Measurements from ENCODE around the gene SLC22A6.

Gene SLC22A6, protein sequence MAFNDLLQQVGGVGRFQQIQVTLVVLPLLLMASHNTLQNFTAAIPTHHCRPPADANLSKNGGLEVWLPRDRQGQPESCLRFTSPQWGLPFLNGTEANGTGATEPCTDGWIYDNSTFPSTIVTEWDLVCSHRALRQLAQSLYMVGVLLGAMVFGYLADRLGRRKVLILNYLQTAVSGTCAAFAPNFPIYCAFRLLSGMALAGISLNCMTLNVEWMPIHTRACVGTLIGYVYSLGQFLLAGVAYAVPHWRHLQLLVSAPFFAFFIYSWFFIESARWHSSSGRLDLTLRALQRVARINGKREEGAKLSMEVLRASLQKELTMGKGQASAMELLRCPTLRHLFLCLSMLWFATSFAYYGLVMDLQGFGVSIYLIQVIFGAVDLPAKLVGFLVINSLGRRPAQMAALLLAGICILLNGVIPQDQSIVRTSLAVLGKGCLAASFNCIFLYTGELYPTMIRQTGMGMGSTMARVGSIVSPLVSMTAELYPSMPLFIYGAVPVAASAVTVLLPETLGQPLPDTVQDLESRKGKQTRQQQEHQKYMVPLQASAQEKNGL

DNA sequence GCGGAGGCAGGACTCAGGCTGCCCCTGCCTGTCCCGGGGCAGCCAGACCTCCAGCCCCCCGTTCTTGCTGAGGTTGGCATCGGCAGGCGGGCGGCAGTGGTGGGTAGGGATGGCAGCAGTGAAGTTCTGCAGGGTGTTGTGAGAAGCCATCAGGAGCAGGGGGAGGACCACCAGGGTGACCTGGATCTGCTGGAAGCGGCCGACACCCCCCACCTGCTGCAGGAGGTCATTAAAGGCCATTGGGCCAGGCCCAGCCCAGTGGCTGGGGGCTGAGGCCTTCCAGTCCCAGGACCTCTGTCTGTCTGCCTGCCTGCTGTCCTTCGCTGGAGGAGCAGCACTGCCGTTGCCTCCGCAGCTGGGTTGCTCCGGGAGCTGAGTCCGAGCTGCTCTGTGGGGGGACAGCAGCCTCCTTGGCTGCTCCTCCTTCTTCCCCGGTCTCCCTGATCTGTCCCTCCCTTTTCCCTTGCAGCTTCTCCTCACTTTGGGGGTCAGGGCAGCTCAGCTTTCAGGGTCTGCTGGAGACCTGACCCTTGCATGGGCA, at the start of gene SLC22A6:
TSS of gene SLC22A6 (minus strand) at position 517 of the 541 bp plus-strand sequence. CDS start at position 240, 277 bp downstream.
- DNase-seq (ENCODE audit: low read depth): no peak

DNA sequence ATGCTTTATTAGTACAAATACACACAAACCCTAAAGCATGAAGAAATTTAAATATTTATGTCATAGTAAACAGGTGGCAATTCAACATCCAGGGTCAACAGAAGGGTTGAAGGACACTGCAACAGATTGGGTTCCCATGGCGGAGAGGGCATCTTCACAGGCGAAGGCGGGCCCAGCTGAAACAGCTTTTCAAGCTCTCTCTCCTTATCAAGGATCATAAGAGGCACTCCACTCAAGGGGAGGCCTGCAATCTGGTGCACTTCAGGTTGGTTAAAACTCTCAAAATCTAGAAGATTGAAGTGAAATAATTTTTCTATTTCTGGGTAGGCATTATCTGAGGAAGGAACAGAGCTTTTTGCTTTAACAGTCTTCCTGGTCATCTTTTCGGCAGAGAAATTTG, 47.7 kb upstream of the SLC22A6 start:
- DNase-seq (ENCODE audit: low read depth): no peak

DNA sequence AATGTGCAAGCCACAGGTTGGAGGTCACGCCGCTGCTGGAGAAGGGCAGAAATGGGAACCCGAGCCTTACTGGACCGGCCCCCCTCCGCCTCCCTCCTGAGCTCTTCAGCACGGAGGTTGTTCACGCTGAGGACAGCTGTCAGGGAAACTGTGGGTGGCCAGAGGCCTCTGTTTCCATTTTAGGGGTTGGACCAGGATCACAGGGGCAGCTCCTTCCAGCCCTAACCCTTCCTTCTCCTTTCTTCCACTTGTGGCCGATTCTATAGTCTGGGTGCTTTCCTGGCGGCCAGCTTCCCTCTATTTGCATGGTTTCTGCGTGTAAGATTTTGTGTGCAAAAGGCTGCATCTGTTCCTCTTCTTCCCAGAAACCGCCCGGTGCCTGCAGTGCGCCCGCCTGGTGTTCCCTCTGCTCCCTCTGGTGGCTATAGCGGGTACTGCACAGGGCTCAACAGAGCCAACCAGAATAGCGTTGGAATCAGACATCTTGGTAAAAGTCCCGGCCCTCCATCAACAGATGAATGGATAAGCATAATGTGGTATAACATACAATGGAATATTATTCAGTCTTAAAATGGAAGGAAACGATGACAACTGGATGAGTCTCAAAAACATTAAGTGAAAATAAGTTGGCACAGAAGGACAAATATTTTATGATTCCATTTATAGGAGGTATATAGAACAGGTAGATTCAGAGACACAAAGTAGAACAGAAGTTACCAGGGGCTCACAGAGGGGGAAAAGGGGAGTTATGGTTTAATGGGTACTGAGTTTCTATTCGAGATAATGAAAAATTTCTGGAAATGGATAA, 39.3 kb upstream of the SLC22A6 start:
- peak; percentile 80 for DNase-seq (ENCODE audit: low read depth)

DNA sequence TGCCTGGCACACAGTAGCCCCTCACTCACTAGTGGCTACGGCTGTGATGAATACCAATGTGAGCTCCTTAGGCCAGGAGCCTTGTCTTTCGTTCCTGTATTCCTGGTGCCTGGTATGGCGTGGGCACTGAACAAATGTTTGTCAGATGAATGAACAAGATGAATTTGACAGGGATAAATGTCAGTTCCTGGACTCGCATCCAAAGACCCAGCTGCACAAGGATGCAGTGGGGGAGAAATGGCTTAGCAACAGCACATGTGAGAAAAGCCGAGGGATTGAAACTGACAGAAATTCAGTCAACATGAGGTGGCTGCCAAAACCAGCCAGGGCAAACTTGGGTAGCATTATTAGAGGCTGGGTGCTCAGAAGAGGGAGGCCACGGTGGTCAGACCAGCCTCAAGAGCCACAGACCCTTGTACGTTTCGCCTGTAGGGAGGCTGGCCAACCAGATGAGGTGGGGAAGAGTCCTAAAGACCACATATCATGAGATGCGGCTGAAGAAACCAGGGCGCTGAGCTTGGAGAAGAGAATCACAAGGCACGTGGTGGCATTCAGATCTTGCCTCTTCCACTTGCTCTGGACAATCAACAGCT, 38.6 kb upstream of the SLC22A6 start:
- no peak for DNase-seq (ENCODE audit: low read depth)

DNA sequence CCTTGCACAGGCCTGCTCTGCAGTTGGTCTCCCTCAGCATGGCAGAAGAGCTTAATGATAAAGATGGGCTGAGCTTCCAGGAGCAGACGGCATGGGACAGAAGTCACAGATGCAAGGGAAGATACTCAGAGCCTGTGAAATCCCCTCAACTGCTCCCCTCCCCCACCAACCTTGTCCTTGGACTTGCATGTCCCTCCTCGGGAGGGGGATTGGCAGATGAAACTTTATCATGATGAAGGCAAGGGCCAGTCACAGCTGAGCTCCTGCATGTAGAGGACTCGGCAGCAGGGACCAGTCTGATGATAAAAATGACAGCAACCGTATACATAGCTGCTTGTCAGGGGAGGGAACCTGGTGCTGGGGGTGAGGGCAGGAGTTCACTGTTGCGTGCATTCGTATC, 37.7 kb upstream of the SLC22A6 start:
- no peak for DNase-seq (ENCODE audit: low read depth)

DNA sequence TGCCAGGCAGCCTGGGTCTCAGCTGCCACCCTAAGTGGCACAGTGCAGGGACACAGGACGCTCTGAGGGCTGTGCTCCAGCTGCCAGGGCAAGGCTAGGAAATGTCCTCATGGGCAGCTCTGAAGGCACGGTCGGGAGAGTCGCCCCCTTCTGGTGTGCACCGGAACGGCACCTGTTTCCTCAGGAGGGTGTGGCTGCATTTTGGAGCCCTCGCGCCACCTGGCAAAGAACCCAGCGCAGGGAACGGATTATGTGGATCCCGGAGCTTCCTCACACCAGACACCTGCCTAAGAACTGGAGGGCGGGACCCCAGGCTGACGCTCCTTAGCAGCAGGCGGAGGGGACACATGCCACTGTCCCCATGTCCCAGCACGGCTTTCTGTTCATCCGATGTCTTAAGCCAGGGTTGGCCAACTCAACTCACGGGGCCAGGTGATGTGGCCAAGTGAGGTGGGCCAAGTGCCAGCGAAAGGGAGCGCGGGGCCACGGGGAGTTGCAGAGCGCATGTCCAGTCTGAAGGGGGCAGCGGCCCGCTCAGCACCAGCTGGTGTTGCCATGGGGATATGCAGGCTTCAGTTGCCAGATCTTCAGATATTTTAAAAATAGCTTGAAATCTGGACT, 36.0 kb upstream of the SLC22A6 start:
- DNase-seq (ENCODE audit: low read depth): no peak

DNA sequence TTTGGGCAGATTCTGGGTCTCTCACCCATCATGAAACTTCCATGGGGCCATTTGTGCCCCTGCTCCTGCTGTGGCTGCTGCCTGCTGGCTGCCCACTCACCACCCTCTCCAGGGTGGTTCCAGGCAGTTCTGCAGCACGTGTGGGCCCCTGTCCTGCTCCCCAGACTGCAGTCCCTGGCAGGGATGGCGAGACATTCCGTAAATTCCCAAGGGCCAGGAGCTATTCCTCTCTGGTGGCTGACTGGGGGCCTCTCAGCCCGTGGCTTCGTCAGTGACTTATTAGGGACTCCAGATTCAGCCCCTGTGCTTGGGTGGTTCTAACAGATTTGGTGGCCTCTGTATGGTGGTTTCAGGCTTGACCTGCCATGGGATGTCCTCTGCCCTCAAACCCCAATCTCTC, 34.7 kb upstream of the SLC22A6 start:
- DNase-seq (ENCODE audit: low read depth): no peak

DNA sequence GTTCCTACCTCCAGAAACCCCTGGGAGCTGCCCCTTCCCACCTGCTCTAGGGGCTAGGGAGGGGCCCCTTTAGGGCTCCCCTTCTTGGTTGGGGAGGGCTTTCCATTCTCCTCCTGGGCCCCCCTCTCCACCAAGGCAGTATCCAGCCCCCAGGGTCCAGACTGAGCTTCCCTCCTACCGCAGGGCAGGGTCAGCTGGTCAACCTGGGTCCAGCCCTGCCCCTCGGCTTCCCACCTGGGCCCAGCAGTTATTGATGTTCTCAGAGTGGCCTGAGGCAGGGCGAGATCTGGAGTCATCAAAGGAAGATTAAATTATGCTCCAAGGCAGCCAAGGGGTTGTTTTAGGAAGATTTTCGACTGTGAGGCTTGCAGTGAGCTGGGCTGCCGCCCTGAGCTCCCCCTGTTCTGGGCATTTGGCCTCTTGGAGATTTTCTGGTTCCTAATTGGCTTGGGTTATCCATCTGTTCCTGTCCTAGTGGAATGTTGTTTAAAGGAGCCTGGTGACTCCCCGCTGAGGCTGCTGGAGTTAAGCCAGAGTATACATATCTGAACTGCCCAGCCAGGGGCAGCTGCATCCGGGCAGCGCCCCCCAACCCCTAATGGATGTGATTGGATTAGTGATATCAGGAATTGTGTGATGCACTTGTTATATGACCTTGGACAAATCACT, 32.7 kb upstream of the SLC22A6 start:
- no peak for DNase-seq (ENCODE audit: low read depth)

DNA sequence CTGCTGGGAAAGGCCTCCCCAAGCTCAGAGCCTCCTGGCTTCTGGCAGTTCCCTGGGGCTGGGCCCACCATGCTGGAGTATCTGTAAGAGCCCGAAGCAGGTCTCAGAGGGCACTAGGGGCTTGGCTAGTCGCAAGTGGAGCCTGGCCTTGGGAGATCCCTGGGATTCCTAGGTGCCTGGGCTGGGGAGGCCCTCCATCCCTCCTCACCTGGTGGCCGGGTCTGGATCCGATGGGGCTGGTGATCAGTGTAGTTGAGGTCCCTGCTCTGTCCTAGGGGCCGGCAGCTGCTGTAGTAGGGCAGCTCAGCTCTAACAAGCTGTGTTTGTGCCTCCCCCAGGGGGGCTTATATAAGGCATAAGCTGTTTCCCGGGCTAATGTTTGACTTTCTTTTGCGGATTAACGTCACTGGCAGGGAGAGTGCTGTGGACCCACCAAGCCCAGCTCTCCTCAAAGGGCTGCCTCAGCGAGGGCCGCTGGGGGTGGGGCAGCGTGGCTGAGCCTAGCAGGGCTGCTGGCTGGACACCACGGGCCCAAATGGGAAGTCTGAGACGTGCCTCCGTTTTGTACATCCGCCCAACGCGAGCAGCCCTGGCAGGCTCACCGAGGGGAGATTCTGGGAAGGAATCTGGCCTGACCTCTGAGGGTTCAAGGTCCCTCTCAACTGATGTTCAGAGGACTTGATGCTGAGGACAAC, 30.9 kb upstream of the SLC22A6 start, which contains the start of gene SLC22A8:
TSS of gene SLC22A8 (minus strand) at position 321 of the 695 bp plus-strand sequence. CDS start 883 bp downstream, outside the sequence.
- no peak for DNase-seq (ENCODE audit: low read depth)

DNA sequence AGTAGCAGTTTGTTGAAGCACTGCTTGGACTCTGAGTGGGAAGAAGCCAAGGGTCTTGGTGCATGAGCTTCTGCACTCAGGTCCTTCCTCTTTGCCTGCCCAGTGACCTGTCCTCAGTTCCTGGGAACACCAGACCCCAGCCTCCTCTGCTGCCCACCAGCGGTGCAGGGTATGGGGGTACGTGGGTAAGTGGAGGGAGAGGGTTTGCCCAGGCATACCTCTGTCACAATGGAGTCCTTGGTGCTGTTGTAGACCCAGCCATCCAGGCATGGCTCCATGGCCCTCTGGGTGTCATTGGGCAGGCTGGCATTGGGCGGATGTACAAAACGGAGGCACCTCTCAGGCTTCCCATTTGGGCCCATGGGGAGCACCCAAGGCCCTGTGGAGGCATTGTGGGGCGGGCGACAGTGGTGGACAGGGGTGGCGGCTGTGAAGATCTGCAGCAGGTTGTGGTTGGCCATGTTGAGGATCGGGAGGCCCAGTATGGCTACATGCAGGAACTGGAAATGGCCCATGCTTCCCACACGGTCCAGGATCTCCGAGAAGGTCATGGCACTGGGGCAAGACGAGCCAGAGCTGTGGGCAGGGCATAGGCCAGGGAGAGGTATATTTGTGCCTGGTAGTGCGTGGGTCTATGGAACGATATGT, 29.8 kb upstream of the SLC22A6 start:
- DNase-seq (ENCODE audit: low read depth): no peak

DNA sequence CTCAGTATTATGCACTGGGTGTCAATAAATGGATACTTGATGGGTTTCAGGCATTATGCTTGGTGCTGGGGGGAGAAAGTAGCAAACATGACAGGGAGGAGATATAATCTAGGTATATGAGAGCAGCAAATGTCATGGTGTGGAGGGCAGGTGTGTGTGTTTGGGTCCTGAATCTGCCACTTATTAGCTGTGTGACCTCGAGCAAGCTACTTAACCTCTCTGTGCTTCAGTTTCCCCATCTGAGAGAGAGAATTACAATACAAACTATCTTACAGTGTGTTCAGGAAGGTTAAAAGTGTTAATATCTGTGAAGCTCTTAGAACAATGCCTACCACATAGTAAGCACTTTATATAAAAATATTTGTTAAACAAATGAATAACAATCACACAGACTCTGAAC, 28.1 kb upstream of the SLC22A6 start:
- no peak for DNase-seq (ENCODE audit: low read depth)

DNA sequence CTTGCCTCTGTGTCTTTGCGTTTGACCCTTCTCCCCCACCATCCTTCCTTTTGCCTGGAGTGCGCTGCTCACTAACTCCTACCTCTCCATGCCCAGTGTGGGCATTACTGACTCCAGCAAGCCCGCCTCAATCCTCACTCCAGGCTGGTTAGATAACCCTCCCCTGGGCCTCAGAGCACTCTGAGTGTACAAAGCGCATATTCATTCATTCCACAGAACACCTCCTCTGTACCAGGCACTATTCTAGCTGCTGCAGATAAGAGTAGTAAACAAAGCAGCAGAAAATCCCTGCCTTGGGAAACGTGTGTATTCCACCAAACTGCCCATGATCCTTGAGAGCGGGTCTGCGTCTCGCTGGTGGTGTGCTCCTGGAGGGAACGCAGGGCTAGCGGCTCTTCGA, 27.7 kb upstream of the SLC22A6 start:
- no peak for DNase-seq (ENCODE audit: low read depth)

DNA sequence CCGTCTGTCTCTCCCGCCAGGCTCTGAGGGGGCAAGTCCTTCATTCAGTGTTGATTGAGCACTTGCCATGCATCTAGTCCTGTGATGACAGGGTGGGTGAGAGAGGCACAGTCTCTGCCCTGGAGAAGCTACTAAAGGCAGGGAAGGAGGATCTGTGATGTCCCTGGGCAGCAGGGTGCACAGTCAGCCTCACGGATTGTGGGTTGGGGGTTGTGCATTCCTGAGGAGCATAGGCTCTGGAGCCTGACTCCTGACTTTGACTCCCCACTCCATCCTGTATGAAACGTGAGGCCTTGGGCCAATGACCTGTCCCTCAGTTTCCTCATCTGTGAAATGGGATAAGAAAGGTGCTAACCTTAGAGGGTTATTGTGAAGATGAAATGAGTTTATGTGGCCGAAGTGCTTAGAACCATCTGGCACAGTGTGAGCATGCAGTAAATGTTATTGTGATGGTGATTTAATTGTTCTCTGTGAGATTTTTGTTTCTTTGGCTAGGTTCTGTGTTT, 26.2 kb upstream of the SLC22A6 start:
- DNase-seq (ENCODE audit: low read depth): no peak

DNA sequence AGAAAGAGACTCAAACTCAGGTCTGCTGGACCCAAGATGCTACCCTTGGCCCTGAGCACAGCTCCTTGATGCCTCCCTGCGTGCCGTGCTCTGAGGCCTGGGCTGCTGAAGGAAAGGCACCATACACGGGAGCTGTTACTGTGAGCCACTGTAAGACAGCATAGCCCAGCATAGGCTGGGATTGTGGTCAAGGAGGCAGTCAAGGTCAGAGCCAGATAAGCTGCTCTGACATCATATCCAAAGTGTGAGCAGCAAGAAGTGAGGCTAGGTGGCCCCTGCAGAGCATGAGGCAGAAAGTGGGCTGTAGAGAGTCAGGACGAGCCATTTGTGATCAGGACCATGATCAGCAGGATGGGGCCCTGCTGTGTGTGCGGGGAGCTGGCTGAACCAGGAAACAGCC, 23.2 kb upstream of the SLC22A6 start:
- DNase-seq (ENCODE audit: low read depth): no peak

DNA sequence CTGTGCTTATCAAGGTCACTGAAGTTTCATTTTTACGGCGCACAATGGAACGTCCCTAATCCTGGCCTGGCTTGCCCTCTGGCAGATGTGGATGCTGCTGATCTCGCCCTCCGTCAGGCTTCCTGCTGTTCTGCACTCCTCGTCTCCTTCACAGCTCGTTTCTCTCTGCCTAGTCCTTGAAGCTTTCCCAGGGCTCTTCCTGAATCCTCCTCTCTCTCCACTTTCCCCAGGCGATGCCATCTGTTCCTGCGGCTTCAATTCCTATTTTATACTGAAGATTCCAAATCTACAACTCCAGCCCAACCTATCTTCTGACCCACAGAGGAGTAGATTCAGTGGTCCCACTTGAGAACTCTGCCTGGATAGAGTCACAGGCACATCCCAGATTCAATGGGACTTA, 16.7 kb upstream of the SLC22A6 start:
- DNase-seq (ENCODE audit: low read depth): no peak

DNA sequence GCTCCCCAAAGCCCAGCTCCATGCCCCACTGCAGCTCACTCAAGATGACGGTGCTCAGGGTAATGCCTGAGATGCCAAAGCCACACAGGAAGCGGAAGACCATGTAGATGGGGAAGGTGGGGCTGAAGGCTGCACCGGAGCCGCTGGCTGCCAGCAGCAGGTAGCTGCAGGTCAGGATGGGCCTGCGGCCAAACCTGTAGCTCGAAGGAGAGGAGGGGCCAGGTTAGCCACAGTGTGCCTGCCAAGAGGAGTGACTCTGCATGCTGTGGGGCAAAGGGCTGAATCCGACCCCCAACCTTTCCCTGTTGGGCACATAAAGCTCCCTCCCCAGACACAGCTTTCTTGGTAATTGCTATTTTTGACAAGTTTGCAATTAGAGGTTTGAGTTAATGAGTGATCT, 14.9 kb upstream of the SLC22A6 start:
- DNase-seq (ENCODE audit: low read depth): no peak

DNA sequence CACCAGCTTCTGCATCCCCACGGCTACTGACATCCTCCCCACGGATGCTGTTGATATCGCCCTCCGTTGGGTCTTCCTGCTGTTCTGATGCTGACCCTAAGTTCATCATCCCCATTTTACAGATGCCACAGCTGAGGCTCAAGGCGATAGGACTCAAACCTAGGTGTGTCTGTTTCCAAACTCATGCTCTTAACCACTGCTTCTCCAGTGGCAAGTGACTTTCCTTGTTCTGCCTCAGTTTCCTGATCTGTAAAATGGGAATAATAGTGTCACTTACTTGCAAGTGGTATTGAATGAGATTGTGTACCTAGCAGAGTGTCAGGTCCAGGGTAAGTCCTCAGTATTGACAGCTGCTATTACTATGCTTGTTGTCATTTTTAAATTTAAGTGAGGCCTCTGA, 14.4 kb upstream of the SLC22A6 start:
- no peak for DNase-seq (ENCODE audit: low read depth)

DNA sequence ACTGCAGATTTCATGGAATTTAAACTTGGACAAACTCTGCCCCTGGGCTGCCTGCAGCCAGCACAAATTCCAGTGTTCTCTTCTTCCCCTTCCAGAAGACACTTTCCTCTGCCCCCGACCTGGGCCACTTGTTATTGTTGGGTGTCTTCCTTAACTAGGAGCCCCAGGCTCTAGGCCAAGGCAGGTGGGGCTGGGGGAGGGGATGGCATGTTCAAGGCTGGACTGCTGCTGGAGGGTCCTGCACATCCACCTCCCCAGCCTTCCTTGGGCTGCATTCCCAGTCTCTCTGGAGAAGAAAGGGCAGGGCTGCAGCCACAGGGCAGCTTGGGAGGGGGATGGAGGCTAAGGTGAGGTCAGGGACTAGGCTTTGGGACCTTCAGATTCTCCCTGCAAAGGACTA, 11.5 kb upstream of the SLC22A6 start:
- DNase-seq (ENCODE audit: low read depth): no peak

DNA sequence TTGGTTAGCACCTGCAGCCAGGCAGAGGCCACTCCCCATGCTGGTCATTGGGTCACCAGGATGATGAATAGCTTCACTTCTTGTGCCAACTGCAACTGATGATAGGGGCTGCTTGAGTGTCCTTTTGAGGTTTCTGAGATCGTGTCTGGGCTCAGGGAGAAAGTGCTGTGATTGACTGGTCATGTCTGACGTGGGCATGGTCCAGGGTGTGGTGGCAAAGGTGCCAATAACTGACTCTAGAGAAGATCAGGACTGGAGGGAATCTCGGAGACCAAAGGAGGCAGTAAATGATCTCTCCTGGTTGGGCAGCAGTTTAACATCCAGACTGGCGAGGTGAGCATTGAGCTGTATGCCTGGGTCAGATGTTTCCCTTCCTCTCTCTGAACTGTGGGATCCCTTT, 10.0 kb upstream of the SLC22A6 start:
- no peak for DNase-seq (ENCODE audit: low read depth)

DNA sequence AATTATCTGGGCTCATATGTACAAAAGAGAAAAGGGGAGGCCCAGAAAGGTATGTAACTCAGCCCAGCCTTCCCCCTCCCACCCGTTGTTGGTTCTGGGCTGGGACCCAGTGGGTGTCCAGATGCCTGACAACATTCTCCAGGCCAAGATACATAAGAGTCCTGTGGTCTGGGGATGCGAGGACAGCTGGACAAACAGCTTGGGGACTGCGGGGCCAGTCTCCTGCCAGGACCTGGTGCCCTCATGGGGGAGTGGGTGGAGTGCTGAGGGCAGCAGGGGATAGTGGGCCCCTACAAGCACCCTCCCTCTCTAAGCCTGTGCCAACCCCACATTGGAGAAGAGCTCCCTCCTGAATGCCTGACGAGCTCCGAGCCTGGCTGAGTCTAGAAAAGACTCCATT, 3.5 kb upstream of the SLC22A6 start:
- no peak for DNase-seq (ENCODE audit: low read depth)

Data from stimulated activated CD8-positive, alpha-beta memory T cell treated with anti-CD3 and anti-CD28 coated beads, Interleukin-15, amount 100 ng/mL, for 1 hour (primary cell).